DOHH2 (cell line): ENCODE measurements around the gene TBC1D2.

Experiments used
- H3F3A ChIP-seq: fragments of 200-600 bp; sonication (generic), shearing (Covaris generic); 2 replicates; pipeline ENCODE4 v1.6.0; 2016; ENCODE audit warnings: antibody characterized with exemption, mild to moderate bottlenecking; ENCODE audit not compliant: control insufficient read depth, insufficient read depth
- H3K27ac ChIP-seq: fragments of 200-600 bp; sonication (generic); 2 replicates; pipeline ENCODE4 v1.5.1; 2014; ENCODE audit warnings: low read depth, mild to moderate bottlenecking, low read length, moderate library complexity
- H3K27me3 ChIP-seq: fragments of 200-600 bp; sonication (generic); 2 replicates; pipeline ENCODE4 v1.6.1; 2014; ENCODE audit warnings: mild to moderate bottlenecking, low read length, mixed read lengths; ENCODE audit not compliant: control insufficient read depth
- H3K36me3 ChIP-seq: fragments of 200-600 bp; sonication (generic); 2 replicates; pipeline ENCODE4 v1.6.1; 2014; ENCODE audit warnings: mild to moderate bottlenecking, low read length, moderate library complexity, mixed read lengths; ENCODE audit not compliant: control insufficient read depth
- H3K4me1 ChIP-seq: fragments of 200-600 bp; sonication (generic); 2 replicates; pipeline ENCODE4 v1.6.1; 2014; ENCODE audit warnings: mild to moderate bottlenecking, low read length, mixed read lengths; ENCODE audit not compliant: control insufficient read depth
- H3K4me2 ChIP-seq: fragments of 200-600 bp; sonication (generic); 2 replicates; pipeline ENCODE4 v1.6.0; 2014; ENCODE audit warnings: mild to moderate bottlenecking, low read length, moderate library complexity
- H3K4me3 ChIP-seq: fragments of 200-600 bp; sonication (generic); 2 replicates; pipeline ENCODE4 v1.5.1; 2014; ENCODE audit warnings: mild to moderate bottlenecking, low read length, mixed read lengths
- H3K79me2 ChIP-seq: fragments of 200-600 bp; sonication (generic); 2 replicates; pipeline ENCODE4 v1.6.1; 2014; ENCODE audit warnings: mild to moderate bottlenecking, low read length, mixed read lengths; ENCODE audit not compliant: control insufficient read depth
- H3K9me2 ChIP-seq: fragments of 200-600 bp; sonication (generic); replicated peaks from 2 replicates; pipeline ENCODE4 v1.6.1; 2014; ENCODE audit warnings: mild to moderate bottlenecking, low read length, mixed read lengths; ENCODE audit not compliant: control insufficient read depth
- H3K9me3 ChIP-seq: fragments of 200-600 bp; sonication (generic); 2 replicates; pipeline ENCODE4 v1.6.1; 2014; ENCODE audit warnings: antibody characterized with exemption, low read length, mixed read lengths; ENCODE audit not compliant: control insufficient read depth, insufficient read depth
- H4K20me1 ChIP-seq: fragments of 200-600 bp; sonication (generic); 2 replicates; pipeline ENCODE4 v1.6.0; 2014; ENCODE audit warnings: low read depth, mild to moderate bottlenecking, antibody characterized with exemption, low read length, moderate library complexity; ENCODE audit not compliant: control insufficient read depth, insufficient read depth
- CTCF ChIP-seq: fragments of 200-600 bp; sonication (generic); IDR thresholded peaks from one replicate; pipeline ENCODE4 v1.5.1; 2014; ENCODE audit warnings: antibody characterized with exemption, mild to moderate bottlenecking, low read depth, low read length; ENCODE audit not compliant: poor library complexity, severe bottlenecking
- EZH2phosphoT487 ChIP-seq: fragments of 200-600 bp; sonication (generic); IDR thresholded peaks from 2 replicates; pipeline ENCODE4 v1.6.1; 2017; ENCODE audit warnings: borderline replicate concordance, mild to moderate bottlenecking, antibody characterized with exemption, low read length, moderate library complexity, mixed read lengths

The TBC1D2 gene

GRCh38 chr9:98280574-98280973, 25.1 kb upstream of the TBC1D2 start:
- TF ChIP-seq EZH2phosphoT487 (no peak), CTCF (no peak)
- no peaks in the 10 kb centered on the region for H3F3A ChIP-seq
- H3K27ac ChIP-seq, result no peak overlapping the region
- H3K79me2 ChIP-seq, result no peaks in the 10 kb centered on the region
- no peak overlapping the region for H3K4me3 ChIP-seq
- no peaks in the 10 kb centered on the region for H4K20me1 ChIP-seq
- H3K9me2 ChIP-seq, result no peaks in the 10 kb centered on the region
- no peaks in the 10 kb centered on the region for H3K4me1 ChIP-seq
- H3K27me3 ChIP-seq, result peaks cover 34% of the 10 kb centered on the region
- H3K36me3 ChIP-seq, result no peaks in the 10 kb centered on the region
- H3K4me2 ChIP-seq, result no peak overlapping the region
- H3K9me3 ChIP-seq, result no peaks in the 10 kb centered on the region

GRCh38 chr9:98280162-98280561, 24.7 kb upstream of the TBC1D2 start:
- peaks cover 34% of the 10 kb centered on the region for H3K27me3 ChIP-seq

GRCh38 chr9:98276907-98277469, 21.5 kb upstream of the TBC1D2 start:
- Histone ChIP-seq H3K27ac (no peak overlapping the region), H3K36me3 (no peaks in the 10 kb centered on the region), H3K4me1 (no peaks in the 10 kb centered on the region), H3K9me3 (no peaks in the 10 kb centered on the region), H3K4me3 (no peak overlapping the region), H3K9me2 (no peaks in the 10 kb centered on the region), H4K20me1 (no peaks in the 10 kb centered on the region), H3F3A (no peaks in the 10 kb centered on the region), H3K79me2 (no peaks in the 10 kb centered on the region), H3K4me2 (no peak overlapping the region), H3K27me3 (peaks cover 18% of the 10 kb centered on the region)
- no peak for TF ChIP-seq CTCF
- TF ChIP-seq EZH2phosphoT487, result no peak

More at GRCh38 chr9:98280162-98280561, 24.7 kb upstream of the TBC1D2 start:
- H3K4me2 ChIP-seq, result no peak overlapping the region
- no peaks in the 10 kb centered on the region for H3K4me1 ChIP-seq
- TF ChIP-seq CTCF (no peak), EZH2phosphoT487 (no peak)
- H3F3A ChIP-seq, result no peaks in the 10 kb centered on the region
- no peak overlapping the region for H3K4me3 ChIP-seq
- no peaks in the 10 kb centered on the region for H3K9me3 ChIP-seq
- no peaks in the 10 kb centered on the region for H3K36me3 ChIP-seq
- H4K20me1 ChIP-seq, result no peaks in the 10 kb centered on the region
- no peak overlapping the region for H3K27ac ChIP-seq
- H3K79me2 ChIP-seq, result no peaks in the 10 kb centered on the region
- H3K9me2 ChIP-seq, result no peaks in the 10 kb centered on the region
